Measurements from ENCODE around the gene DCST2.
A peak's percentile ranks its signal among the peaks of the same experiment; 100 is the strongest.

The DCST2 gene

DNA sequence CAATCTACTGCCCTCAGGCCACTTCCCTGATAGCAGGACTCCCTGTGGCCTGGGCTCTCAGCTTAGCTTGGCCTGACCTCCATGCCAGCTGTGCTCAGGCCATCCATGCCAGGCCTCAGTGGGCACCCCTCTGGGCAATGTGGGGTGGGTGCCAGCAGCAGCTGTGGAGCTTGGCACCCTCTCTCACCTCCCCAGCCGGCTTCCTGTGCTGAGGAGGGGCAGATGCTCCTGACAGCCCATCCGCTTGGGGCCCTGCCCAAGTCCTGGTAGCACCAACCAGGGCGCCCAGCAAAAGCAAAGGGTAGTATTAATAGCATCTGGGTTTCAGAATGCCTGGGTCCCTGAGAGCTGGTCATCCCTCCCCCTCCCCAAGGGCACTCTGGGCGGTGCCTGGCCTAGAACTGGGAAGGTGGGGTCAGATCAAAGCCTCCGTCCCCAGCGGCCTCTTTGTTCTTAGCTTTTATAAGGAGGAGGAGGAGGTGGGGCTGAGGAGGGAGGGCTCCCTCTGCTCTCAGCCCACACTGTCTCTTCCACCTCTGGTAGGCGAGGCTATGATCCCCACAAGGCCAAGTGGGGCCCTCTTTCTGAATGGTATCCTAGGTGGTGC is 36.1 kb upstream of the DCST2 start:
- no peak for DNase-seq

DNA sequence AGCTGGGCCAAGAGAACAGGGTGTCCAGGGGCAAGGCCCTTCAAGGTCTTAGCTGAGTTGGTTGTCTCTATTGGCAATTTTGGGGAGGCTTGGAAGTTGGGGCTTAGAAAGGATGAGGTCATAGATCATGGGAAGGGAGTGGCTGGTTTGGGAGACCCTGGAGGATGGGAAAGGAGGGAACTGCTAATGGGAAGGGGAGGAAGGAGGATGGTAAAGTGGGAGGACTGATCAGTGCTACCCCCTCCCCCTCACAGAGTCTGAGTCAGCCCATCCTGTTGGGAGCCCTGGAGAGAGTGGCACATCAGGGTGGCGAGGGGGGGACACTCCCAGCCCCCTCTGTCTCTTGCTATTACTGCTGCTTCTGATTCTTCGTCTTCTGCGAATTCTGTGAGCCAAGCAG is 35.0 kb upstream of the DCST2 start:
- no peak for DNase-seq

DNA sequence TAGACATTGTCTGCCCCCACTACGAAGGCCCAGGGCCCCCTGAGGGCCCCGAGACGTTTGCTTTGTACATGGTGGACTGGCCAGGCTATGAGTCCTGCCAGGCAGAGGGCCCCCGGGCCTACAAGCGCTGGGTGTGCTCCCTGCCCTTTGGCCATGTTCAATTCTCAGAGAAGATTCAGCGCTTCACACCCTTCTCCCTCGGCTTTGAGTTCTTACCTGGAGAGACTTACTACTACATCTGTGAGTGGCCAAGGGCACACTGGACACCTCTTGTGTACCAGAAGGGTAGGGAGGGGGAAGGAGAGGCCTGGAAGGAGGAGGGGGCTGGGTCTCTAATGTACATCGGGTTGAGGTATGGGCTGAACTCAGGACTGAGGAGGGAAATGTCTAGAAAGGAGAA is 33.2 kb upstream of the DCST2 start:
- no peak for DNase-seq

DNA sequence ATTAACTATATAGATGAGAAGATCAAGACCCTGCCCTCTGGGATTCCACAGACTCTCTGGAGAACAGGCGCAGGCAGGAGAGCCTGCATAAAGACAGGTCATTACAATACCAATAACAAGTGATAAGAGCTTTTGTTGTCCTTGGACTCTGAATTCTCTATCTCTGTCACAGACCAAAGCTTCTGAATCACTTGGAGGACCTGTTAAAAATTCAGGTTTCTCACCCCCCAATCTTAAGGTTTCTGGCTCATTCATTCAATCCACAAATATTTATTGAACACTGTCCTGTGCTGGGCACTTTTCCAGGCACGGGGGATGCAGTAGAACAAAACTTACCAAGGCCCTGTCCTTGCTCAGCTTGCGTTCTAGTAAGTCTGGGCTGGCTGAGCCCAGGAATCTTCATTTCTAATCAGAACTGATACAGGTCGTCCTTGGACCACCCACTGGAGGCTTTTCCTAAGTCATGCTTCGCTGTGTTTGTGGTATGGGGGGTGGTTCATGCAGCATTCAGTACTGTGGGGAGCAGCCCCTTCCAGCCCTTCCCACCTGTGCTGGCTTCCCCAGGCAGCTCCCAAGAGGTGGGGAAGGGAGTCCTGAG is 31.4 kb upstream of the DCST2 start:
- no peak for DNase-seq

DNA sequence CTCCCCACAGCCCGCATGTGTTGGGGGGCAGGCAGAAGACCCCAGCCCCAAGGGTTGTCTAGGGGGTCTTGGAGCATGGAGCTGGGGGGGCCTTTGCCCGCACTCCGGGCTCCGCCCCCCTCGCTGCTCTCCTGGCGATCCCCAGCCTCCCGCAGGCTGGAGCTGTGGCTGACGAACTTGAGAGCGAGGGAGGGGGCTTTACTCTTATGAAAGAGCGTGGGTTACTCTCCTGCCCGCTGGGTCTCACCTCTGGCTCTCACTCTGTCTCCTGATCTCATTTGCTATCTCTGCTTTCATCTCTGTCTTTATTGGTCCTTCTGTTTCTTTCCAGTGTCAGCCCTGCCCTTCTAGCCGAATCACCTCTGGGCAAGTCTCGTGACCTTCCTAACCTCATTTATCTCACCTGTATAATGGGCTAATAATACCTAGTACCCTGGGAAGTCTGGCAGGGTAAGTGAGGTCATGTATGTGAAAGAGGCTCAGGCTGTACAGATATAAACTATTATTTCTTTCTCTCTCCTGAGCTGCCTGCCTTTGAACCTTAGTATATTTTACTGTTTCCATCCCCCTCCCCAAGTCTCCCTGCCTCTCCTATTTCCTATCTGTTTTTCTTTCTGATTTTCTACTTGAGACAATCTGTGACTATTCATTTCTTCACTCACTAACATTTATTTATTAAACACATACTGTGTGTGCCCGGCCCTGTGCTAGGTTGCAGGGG is 30.7 kb upstream of the DCST2 start:
- DNase-seq = no peak

DNA sequence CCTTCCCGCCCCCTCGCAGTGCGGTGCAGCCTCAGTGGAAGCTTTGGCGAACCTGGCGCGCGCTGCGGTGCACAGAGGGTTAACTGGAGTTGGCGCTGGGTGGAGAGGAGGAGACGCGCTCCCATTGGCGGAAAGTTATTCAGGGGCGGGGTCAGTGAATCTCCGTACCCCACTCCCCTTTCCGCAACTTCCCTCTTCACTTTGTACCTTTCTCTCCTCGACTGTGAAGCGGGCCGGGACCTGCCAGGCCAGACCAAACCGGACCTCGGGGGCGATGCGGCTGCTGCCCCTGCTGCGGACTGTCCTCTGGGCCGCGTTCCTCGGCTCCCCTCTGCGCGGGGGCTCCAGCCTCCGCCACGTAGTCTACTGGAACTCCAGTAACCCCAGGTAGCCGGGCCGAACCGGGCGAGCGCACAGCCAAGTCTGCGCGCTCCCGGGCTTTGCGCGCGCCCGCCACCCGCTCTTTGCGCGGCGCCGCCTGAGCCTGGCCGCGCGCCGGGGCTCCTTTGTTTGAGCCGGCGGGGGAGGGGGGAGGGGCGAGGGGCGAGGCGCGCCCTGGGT is 30.0 kb upstream of the DCST2 start, which contains the start of gene EFNA4:
TSS of gene EFNA4 (plus strand) at position 191 of the 561 bp plus-strand sequence. CDS start at position 275, 84 bp downstream.
- DNase-seq = peak; percentile 64

DNA sequence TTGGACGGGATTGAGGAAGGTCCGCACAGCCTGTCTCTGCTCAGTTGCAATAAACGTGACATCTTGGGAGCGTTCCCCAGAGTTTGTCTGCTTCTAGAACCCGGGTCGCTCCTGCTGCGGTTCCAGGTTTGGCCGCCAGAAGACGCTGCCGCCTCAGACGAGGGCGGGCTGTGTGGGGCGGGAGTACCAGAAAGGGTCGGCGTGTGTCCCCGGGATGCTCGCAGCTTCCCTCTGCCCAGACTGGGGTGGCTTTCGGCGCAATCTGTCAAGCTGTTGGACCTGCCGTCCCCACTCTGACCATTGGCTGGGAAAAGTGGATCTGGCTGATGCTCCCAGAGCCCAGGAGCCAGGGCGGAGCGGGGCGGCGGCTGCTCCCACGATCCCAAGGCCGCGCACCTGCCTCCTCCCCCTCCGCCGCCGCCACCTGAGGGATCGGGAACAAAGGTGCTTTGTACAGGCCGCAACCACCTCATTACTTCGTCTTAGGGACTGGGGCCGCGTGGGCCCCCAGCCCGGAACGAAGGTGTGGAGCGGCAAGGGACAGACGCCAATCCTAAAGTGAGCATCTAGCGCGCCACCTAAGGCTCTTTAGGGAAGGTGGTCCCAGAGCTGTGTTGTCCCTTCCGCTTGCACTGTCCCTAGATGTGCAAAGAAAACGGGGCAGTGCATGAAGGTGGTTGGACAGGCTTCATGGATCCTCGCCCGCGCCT is 29.3 kb upstream of the DCST2 start:
- no peak for DNase-seq

DNA sequence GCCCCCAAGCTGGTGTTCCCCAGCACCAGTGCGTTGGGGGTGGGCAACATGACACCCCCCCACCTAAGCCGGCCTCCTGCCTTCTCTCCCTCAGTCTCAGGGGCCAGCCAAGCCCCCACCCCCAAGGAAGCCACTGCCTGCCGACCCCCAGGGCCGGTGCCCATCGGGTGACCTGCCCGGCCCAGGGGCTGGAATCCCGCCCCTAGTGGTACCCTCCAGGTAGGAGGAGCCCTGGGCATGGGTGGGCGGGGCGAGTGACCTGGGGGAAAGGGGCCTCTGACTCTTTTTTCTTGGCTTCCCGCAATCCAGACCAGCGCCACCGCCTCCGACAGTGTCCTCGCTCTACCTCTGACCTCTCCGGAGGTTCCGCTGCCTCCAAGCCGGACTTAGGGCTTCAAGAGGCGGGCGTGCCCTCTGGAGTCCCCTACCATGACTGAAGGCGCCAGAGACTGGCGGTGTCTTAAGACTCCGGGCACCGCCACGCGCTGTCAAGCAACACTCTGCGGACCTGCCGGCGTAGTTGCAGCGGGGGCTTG is 28.6 kb upstream of the DCST2 start:
- no peak for DNase-seq

DNA sequence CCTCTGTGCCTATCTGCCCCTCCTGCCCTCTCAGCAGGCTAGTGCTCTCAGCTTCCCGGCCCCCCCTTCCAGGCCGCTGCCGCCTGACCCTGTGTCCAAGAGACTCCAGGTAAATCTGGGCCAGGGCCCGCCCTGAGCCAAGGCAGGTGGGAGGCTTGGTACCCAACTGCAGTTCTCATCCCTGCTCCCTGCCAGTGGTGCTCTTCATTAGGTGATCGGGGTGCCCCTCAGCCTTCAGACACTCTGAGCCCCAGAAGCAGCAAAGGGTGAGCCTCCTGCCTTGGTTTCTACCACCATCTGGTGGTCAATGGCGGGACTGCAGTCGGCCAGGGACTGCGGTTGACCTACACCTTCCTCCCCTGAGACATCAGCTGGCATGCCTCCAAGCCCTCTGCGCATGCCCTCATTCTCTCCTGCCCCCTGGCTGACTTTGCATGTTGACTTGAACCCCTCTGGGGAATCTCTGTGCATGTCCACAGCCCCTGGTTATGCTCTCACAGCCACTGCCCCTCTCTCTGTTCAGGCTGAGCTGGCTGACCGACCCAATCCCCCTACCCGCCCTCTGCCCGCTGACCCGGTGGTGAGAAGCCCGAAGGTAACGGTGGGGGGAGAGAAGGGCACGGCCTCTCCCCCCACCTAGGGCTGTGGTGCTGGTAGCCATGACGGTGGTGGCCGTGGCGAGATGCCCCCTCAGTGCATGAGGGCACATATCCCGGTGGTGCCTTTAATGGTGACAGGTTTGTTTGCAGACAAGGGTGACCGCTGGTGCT is 28.0 kb upstream of the DCST2 start:
- DNase-seq = peak; percentile 77

DNA sequence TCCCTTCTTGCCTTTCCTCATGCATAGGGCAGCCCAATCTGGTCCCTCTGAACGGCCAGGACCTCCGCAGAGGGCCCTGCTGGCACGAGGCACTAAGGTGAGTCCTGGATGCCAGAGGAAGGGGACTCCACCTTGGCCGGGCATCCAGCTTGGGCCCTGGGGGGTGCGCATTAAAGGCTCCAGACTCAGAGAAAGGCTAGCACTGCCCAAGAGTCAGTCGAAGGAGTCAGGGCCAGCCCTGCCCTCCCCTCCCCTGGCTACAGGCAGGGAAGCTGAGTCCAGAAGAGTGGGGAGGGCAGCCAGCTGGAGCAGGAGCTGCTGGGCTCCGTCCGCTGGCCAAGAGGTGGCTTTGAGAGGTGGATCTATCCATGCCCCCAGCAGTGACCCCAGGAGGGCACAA is 27.2 kb upstream of the DCST2 start:
- DNase-seq = no peak

DNA sequence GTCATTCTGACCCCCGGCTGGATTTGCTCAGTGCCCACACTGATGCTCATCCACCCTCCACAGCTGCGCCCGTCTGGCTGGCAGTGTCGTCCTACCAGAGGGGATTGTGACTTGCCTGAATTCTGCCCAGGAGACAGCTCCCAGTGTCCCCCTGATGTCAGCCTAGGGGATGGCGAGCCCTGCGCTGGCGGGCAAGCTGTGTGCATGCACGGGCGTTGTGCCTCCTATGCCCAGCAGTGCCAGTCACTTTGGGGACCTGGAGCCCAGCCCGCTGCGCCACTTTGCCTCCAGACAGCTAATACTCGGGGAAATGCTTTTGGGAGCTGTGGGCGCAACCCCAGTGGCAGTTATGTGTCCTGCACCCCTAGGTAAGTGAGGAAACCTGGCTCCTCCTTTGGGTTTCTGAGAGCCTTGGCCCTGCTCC is 24.2 kb upstream of the DCST2 start:
- no peak for DNase-seq

DNA sequence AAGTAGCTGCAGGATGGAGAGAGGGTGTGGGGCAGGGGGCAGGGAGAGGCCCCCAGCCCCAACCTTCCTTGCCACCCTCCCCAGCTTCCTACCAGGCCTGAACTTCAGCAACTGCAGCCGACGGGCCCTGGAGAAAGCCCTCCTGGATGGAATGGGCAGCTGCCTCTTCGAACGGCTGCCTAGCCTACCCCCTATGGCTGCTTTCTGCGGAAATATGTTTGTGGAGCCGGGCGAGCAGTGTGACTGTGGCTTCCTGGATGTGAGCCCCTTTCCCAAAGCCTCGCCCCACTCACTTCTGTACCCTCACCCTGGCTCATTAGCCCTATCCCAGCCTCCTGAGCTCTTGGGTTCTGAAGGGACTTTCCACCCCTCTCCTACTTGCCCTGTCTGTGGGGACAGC is 23.5 kb upstream of the DCST2 start:
- DNase-seq = no peak

DNA sequence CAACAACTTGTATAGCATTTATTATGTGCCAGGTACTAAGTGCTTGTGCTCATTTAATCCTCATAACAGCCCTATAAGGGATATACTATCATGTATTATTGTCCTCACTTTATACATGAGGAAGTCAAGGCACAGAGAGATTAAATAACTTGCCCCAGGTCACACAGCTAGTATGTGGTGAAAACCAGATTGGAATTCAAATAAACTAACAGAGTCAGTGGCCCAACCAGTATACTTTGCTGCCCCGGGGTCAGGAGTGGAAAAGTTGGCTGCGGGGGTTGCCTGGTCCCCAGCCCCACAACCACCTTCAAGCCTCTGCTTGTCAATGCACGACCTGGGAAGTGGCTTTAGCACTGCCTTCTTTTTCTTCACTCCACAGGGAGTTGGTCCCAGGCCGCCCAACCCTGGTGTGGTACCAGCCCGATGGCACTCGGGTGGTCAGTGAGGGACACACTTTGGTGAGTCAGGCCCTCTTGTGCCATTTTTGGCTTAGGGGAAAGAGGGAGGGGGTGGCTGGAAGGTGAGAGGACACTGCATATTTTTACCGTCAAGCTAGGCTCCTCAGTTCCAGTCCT is 20.0 kb upstream of the DCST2 start:
- DNase-seq = no peak

DNA sequence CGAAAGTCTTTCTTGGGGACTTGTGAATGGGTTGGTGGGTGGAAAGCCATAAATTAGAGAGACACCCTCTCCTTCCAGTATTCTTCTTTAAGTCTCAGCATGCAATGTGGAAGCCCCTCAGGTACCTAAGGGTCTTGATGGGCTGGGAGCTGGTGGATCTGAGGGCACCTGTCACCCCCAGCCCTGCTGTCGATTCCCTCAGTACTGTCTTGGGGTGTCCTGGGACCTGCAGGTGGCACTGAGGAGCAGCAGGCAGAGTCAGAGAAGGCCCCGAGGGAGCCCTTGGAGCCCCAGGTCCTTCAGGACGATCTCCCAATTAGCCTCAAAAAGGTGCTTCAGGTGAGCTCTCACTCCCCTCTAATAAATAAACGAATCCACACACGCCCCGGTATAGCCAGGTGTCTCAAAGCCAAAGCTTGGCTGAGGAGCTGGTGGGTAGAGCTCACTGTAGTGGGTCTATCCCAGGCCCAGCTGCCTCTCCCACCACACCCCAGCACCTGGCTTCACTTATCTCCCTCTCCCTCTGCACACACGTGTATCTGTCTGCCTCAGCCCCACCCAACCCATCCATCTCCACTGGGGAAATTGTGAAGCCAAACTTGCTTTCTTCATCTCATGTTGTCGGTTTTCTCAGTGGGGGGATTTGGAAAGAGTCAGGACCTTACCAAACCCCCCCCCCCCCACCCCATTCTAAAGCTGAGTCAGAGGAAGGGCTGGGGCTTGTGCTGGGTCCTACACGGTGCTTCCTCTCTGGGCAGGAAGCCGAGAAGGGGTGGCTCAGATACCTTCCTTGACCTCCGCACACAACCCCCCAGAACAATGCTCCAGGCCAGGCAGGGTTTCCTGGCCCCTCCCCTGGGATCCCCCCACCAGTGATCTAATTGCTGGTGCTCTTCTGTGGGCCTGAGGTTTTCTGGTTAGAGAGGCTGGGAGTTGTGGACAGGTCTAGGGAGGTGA is 19.1 kb upstream of the DCST2 start:
- no peak for DNase-seq

DNA sequence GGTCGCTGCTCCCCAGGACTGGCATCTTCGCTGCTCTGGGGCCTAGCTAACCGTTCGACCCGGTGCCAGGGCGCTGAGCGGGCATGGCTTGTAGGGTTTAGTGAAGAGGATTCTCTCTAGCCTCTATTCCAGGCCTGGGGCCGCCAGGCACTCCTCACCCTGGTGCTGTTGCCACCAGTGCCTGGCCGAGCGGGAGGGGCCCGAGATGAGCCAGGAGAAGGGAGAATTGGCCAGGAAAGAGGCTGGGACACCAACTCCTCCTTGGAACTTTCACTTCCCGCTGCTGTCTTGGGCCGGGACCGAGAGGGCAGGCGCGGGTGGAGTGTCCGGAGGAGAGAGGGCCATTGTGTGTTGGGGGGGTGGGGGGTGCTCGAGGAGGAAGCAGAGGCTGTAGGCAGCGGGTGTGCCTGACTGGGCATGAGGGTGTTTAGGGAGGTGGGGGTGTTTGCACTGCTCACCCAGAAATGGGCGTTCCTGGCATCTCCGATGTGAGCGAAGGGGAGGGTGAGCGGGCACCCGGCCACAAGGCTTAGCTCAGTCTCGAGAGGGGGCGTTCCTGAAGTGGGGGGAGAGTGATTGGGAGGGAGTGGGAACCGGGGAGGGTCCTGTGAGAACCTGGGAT is 18.3 kb upstream of the DCST2 start:
- peak; percentile 59 for DNase-seq

DNA sequence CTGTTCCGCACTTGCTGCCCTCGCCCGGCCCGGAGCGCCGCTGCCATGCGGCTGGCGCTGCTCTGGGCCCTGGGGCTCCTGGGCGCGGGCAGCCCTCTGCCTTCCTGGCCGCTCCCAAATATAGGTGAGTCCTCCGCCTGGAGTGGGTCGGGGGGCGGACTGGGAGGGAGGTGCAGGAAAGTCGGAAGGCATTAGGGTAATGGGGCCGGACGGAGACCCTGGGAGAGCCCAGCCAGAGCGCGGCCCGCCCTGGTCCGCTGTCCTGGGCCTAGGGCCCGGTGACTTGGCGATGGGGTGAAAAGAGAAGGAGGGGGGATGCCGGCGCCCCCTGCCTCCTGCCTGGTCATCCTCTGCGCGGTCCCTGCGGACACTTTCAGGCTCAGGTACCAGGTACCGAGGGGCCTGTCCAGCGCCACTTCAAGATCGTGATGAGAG is 17.8 kb upstream of the DCST2 start:
- DNase-seq = no peak

DNA sequence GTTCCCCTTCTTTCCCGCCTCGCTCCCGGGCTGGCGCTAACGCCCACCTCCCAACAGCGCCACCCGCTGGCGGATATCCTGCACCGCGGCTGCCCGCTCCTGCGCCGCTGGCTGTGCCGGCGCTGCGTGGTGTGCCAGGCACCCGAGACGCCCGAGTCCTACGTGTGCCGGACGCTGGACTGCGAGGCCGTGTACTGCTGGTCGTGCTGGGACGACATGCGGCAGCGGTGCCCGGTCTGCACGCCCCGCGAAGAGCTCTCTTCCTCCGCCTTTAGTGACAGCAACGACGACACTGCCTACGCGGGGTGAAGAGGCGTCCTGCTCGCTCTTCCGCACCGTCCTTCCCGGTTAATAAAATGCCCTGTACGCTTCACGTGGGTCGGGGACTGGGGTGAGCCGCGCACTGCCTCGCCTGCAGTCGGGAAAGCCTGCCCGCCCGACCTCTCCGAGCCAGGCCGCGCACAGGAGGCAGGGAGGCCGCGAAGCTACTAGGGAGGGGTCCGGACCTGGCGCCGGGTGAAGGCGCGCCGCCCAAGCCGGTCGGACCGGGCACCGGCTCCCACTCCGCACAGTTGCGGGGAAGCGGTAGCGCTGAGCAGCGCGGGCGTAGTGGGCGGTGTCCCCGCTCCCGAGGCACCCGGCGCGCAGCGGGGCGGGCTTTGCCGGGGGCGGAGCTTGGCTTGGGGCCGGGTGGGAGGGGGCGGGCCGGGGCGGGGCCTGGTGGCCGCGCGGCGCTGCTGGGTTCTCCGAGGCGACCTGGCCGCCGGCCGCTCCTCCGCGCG is 17.2 kb upstream of the DCST2 start, which contains the start of gene ADAM15:
TSS of gene ADAM15 (plus strand) at position 757 of the 782 bp plus-strand sequence. CDS start 71 bp downstream, outside the sequence.
- DNase-seq = peak; percentile 82

DNA sequence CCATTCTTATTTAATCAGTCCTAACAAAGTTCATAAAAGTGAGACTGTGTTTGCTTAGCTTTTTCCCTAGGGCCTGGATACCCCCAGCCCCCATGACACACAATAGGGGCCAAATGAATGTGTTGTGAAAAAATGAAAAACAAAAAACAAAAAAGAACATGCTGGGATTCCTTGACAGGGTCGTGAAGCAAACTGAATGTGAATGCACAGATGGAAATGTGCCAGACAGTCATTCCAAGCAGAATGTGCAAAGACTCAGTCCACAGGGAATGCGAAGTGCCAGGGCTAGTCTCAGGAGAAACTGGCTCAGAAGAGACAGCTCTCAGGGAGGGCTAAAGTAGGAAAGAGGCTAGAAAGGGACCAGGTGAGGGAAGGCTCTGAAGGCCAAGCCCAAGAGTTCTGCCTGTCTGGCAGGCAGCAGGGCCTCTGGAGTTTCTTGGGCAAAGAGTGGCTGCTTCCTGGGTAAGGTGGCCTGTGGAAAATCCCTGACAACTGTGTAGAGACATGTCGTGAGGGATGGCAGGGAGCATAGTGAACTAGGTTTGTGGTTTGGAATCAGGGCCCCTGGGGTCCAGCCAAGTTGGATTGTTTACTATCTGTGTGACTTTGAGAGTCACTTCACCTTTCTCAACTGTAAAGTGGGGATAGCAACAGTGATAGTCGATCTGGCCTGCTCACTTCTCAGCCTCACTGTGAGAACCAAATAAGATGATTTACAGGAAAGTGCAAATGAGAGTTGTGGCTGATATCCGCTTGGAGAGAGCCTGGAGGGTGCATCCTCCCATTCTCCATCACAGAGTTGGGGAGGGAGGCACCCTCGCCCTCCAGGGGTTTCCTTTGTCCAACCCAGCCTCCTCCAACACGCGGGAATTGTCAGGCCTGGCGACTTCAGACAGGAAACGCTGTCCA is 16.3 kb upstream of the DCST2 start:
- DNase-seq = no peak

All from midbrain (tissue), 1 donor.